HepG2 (cell line): ENCODE data around the gene ANKRD39. TPM values are rescaled to one million over a fixed set of nuclear protein-coding genes. Genes with fewer than 3 reads are reported as not detected.

Source experiments
- DMAP1 ChIP-seq: IDR thresholded peaks from 2 replicates; pipeline ENCODE4 v1.6.1; 2016
- IRX3 ChIP-seq: sonication (generic); formaldehyde crosslinking; IDR thresholded peaks from 2 replicates; pipeline ENCODE4 v1.8.1; 2023; ENCODE audit warnings: mild to moderate bottlenecking, low read depth, missing genetic modification reagents, borderline replicate concordance
- KDM3A ChIP-seq: IDR thresholded peaks from 2 replicates; pipeline ENCODE4 v1.6.1; 2018; ENCODE audit warnings: low read depth, missing compliant biosample characterization
- KMT2B ChIP-seq: IDR thresholded peaks from 2 replicates; pipeline ENCODE4 v1.6.1; 2016; ENCODE audit warnings: missing genetic modification reagents, missing compliant biosample characterization
- MTERF4 ChIP-seq: sonication (generic); formaldehyde crosslinking; IDR thresholded peaks from 2 replicates; pipeline ENCODE4 v1.8.0; 2023; ENCODE audit warnings: mild to moderate bottlenecking, missing genetic modification reagents
- NRL ChIP-seq: sonication (generic); formaldehyde crosslinking; IDR thresholded peaks from 2 replicates; pipeline ENCODE4 v1.5.0; 2020; ENCODE audit warnings: missing genetic modification reagents, mild to moderate bottlenecking, moderate library complexity, borderline replicate concordance
- TBL1XR1 ChIP-seq: fragments of 150-350 bp; IDR thresholded peaks from 2 replicates; pipeline ENCODE4 v1.6.1; 2014; ENCODE audit warnings: borderline replicate concordance, low read length; ENCODE audit not compliant: partially characterized antibody
- ZBTB33 ChIP-seq: sonication (generic); formaldehyde crosslinking; IDR thresholded peaks from 2 replicates; pipeline ENCODE4 v1.4.0; 2020; ENCODE audit warnings: missing genetic modification reagents
- ZBTB46 ChIP-seq: sonication (generic); formaldehyde crosslinking; IDR thresholded peaks from 2 replicates; pipeline ENCODE4 v1.4.0; 2020; ENCODE audit warnings: mild to moderate bottlenecking, missing genetic modification reagents, borderline replicate concordance
- ZMYM3 ChIP-seq: sonication (generic); formaldehyde crosslinking; IDR thresholded peaks from 2 replicates; pipeline ENCODE4 v1.5.1; 2020; ENCODE audit warnings: mild to moderate bottlenecking, missing genetic modification reagents
- ZMYM4 ChIP-seq: sonication (generic); formaldehyde crosslinking; IDR thresholded peaks from 2 replicates; pipeline ENCODE4 v1.8.1; 2023; ENCODE audit warnings: mild to moderate bottlenecking, missing genetic modification reagents
- ZNF138 ChIP-seq: sonication (generic); formaldehyde crosslinking; IDR thresholded peaks from 2 replicates; pipeline ENCODE4 v1.5.0; 2020; ENCODE audit warnings: mild to moderate bottlenecking, low read depth, missing genetic modification reagents
- ZNF232 ChIP-seq: sonication (generic); formaldehyde crosslinking; IDR thresholded peaks from 2 replicates; pipeline ENCODE4 v1.4.0; 2020; ENCODE audit warnings: missing genetic modification reagents, borderline replicate concordance
- ZNF383 ChIP-seq: sonication (generic); formaldehyde crosslinking; IDR thresholded peaks from 2 replicates; pipeline ENCODE4 v1.4.0; 2020; ENCODE audit warnings: missing genetic modification reagents, mild to moderate bottlenecking, borderline replicate concordance
- ZNF570 ChIP-seq: sonication (generic); formaldehyde crosslinking; IDR thresholded peaks from 2 replicates; pipeline ENCODE4 v1.4.0; 2020; ENCODE audit warnings: mild to moderate bottlenecking, missing genetic modification reagents, borderline replicate concordance
- polyA plus RNA-seq, 8 experiments: library from polyadenylated mRNA; depleted of rRNA in 3 of 8; stranded (reverse) in 7 of 8; unstranded in 1 of 8; fragments of >200 nt; fragmentation: Illumina TruSeq in 4 of 8; extraction: Trizol in 4 of 8; gene quantifications; 2 replicates each; pipeline versions ENCODE4 v1.2.1 to v1.2.3, GENCODE V29; 2011 to 2016; ENCODE audit warnings: low read depth in 4 of 8, missing spikeins in 1 of 8, mixed read lengths in 1 of 8; ENCODE audit not compliant: insufficient read depth in 1 of 8
- total RNA-seq, 5 experiments: library from RNA; depleted of rRNA; stranded (reverse); fragments of >200 nt; fragmentation: Illumina TruSeq; extraction: Trizol; gene quantifications; 2 replicates each; pipeline ENCODE4 v1.2.3, GENCODE V29; 2016; ENCODE audit warnings: low read depth in 1 of 5
- TF ChIP-seq, protein P1 (sequence below): sonication (generic); formaldehyde crosslinking; IDR thresholded peaks from 2 replicates; pipeline ENCODE4 v1.4.0; 2020; ENCODE audit warnings: missing genetic modification reagents
- TF ChIP-seq, protein P2 (sequence below): sonication (generic); formaldehyde crosslinking; IDR thresholded peaks from 2 replicates; pipeline ENCODE4 v1.4.0; 2020; ENCODE audit warnings: mild to moderate bottlenecking, missing genetic modification reagents
- TF ChIP-seq, protein P3 (sequence below): sonication (generic); formaldehyde crosslinking; IDR thresholded peaks from 2 replicates; pipeline ENCODE4 v1.8.0; 2022; ENCODE audit warnings: low read depth, missing genetic modification reagents

Gene ANKRD39
- total and polyA plus RNA-seq, 2 of the 13 experiments (the other 11 are each of a cell fraction or from before 2014, with no cell fraction given): 23.2 to 24.8 TPM

DNA sequence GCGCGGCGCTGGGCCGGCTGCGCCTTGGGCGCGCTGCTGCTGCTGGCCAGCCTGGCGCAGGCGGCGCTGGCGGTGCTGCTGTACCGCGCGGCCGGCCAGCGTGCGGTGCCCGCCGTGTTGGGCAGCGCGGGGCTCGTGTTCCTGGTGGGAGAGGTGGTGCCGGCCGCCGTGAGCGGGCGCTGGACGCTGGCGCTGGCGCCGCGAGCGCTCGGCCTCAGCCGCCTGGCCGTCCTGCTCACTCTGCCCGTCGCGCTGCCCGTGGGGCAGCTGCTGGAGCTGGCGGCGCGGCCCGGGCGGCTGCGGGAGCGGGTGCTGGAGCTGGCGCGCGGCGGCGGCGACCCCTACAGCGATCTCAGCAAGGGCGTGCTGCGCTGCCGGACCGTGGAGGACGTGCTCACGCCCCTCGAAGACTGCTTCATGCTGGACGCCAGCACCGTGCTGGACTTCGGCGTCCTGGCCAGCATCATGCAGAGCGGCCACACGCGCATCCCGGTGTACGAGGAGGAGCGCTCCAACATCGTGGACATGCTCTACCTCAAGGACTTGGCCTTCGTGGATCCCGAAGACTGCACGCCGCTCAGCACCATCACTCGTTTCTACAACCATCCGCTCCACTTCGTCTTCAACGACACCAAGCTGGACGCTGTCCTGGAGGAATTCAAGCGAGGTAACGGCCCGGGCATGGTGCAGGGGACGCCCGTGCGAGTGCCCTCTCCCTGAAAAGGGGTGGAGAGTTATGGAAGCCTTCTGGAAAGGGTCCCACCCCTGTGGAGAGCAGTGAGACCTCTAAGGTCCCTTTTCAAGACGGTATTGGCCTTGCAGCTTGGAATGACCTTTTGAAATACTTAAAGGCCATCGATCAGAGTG is 40.7 kb downstream of the ANKRD39 start (continued):
- TF ChIP-seq TBL1XR1: no peak
- no peak; the same call in 1 of the 2 replicates for TF ChIP-seq ZMYM4 (CRISPR knock-in tag)
- 0 out of 2 replicates have a peak, but pooled peaks have one; percentile 42 for TF ChIP-seq MTERF4
- TF ChIP-seq ZMYM3 (CRISPR knock-in tag): no peak
- no peak for TF ChIP-seq ZBTB46 (CRISPR knock-in tag)
- TF ChIP-seq NRL (CRISPR knock-in tag): no peak
- no peak; the same call in 1 of the 2 replicates for TF ChIP-seq ZNF138
- TF ChIP-seq KDM3A (CRISPR knock-in tag): 0 out of 2 replicates have a peak, but pooled peaks have one; percentile 51
- no peak for TF ChIP-seq ZNF570
- TF ChIP-seq ZBTB33 (CRISPR knock-in tag): no peak
- TF ChIP-seq ZNF383 (CRISPR knock-in tag): no peak
- TF ChIP-seq, protein P1, sequence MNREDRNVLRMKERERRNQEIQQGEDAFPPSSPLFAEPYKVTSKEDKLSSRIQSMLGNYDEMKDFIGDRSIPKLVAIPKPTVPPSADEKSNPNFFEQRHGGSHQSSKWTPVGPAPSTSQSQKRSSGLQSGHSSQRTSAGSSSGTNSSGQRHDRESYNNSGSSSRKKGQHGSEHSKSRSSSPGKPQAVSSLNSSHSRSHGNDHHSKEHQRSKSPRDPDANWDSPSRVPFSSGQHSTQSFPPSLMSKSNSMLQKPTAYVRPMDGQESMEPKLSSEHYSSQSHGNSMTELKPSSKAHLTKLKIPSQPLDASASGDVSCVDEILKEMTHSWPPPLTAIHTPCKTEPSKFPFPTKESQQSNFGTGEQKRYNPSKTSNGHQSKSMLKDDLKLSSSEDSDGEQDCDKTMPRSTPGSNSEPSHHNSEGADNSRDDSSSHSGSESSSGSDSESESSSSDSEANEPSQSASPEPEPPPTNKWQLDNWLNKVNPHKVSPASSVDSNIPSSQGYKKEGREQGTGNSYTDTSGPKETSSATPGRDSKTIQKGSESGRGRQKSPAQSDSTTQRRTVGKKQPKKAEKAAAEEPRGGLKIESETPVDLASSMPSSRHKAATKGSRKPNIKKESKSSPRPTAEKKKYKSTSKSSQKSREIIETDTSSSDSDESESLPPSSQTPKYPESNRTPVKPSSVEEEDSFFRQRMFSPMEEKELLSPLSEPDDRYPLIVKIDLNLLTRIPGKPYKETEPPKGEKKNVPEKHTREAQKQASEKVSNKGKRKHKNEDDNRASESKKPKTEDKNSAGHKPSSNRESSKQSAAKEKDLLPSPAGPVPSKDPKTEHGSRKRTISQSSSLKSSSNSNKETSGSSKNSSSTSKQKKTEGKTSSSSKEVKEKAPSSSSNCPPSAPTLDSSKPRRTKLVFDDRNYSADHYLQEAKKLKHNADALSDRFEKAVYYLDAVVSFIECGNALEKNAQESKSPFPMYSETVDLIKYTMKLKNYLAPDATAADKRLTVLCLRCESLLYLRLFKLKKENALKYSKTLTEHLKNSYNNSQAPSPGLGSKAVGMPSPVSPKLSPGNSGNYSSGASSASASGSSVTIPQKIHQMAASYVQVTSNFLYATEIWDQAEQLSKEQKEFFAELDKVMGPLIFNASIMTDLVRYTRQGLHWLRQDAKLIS (CRISPR knock-in tag): no peak
- peak; percentile 40; the same call in 1 of the 2 replicates for TF ChIP-seq DMAP1 (CRISPR knock-in tag)
- TF ChIP-seq IRX3 (CRISPR knock-in tag): no peak
- no peak for TF ChIP-seq KMT2B (CRISPR knock-in tag)
- TF ChIP-seq, protein P2, sequence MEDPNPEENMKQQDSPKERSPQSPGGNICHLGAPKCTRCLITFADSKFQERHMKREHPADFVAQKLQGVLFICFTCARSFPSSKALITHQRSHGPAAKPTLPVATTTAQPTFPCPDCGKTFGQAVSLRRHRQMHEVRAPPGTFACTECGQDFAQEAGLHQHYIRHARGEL: no peak
- TF ChIP-seq ZNF232 (CRISPR knock-in tag): no peak
- TF ChIP-seq, protein P3, sequence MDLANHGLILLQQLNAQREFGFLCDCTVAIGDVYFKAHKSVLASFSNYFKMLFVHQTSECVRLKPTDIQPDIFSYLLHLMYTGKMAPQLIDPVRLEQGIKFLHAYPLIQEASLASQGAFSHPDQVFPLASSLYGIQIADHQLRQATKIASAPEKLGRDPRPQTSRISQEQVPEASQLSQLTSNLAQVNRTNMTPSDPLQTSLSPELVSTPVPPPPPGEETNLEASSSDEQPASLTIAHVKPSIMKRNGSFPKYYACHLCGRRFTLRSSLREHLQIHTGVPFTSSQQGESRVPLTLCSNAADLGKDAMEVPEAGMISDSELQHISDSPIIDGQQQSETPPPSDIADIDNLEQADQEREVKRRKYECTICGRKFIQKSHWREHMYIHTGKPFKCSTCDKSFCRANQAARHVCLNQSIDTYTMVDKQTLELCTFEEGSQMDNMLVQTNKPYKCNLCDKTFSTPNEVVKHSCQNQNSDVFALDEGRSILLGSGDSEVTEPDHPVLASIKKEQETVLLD (CRISPR knock-in tag): peak; percentile 33; the same call in 1 of the 2 replicates
